ENCODE results near the gene HCN2.
A peak's percentile ranks its signal among the peaks of the same experiment; 100 is the strongest.
"Not testable (repeated sequence)": the region's sequence is repeated elsewhere in the genome, so short reads cannot be mapped to it uniquely, and the experiment has no call there.

Gene HCN2

GRCh38 chr19:580274-580835 is 9.3 kb upstream of the HCN2 start:
- H3K4me3 ChIP-seq (ENCODE audit: control insufficient read depth, low read depth, low read length) = no peak overlapping the region
- DNase-seq (ENCODE audit: low read depth) = no peak
- TF ChIP-seq CTCF (conservative IDR thresholded peaks at IDR 0.05; ENCODE audit: control insufficient read depth, insufficient read depth, low read depth, low read length) = no peak

GRCh38 chr19:581399-582111 is 8.1 kb upstream of the HCN2 start:
- no peak for DNase-seq (ENCODE audit: low read depth)
- no peak overlapping the region for H3K4me3 ChIP-seq (ENCODE audit: control insufficient read depth, low read depth, low read length)
- no peak for TF ChIP-seq CTCF (conservative IDR thresholded peaks at IDR 0.05; ENCODE audit: control insufficient read depth, insufficient read depth, low read depth, low read length)

GRCh38 chr19:582497-583197 is 7.0 kb upstream of the HCN2 start:
- no peak for TF ChIP-seq CTCF (conservative IDR thresholded peaks at IDR 0.05; ENCODE audit: control insufficient read depth, insufficient read depth, low read depth, low read length)
- DNase-seq (ENCODE audit: low read depth) = peak; percentile 63

GRCh38 chr19:583198-583967 is 6.3 kb upstream of the HCN2 start:
- no peak for DNase-seq (ENCODE audit: low read depth)
- no peak overlapping the region for H3K4me3 ChIP-seq (ENCODE audit: control insufficient read depth, low read depth, low read length)
- TF ChIP-seq CTCF (conservative IDR thresholded peaks at IDR 0.05; ENCODE audit: control insufficient read depth, insufficient read depth, low read depth, low read length) = no peak

More at GRCh38 chr19:582497-583197, 7.0 kb upstream of the HCN2 start:
- H3K4me3 ChIP-seq (ENCODE audit: control insufficient read depth, low read depth, low read length) = no peak overlapping the region

- DNase-seq (ENCODE audit: low read depth) = no peak
- no peak overlapping the region for H3K4me3 ChIP-seq (ENCODE audit: control insufficient read depth, low read depth, low read length)
- TF ChIP-seq CTCF (conservative IDR thresholded peaks at IDR 0.05; ENCODE audit: control insufficient read depth, insufficient read depth, low read depth, low read length) = no peak
These were observed 5.8 kb upstream of the HCN2 start for GRCh38 chr19:583968-584239.

- DNase-seq (ENCODE audit: low read depth) = peak; percentile 32
- peak; percentile 68 for TF ChIP-seq CTCF (conservative IDR thresholded peaks at IDR 0.05; ENCODE audit: control insufficient read depth, insufficient read depth, low read depth, low read length)
These were observed 5.3 kb upstream of the HCN2 start for GRCh38 chr19:584240-585001.

GRCh38 chr19:585146-585545 is 4.5 kb upstream of the HCN2 start:
- not testable (repeated sequence) for H3K4me3 ChIP-seq (ENCODE audit: control insufficient read depth, low read depth, low read length)

More at GRCh38 chr19:584240-585001, 5.3 kb upstream of the HCN2 start:
- no peak overlapping the region for H3K4me3 ChIP-seq (ENCODE audit: control insufficient read depth, low read depth, low read length)

More at GRCh38 chr19:585146-585545, 4.5 kb upstream of the HCN2 start:
- DNase-seq (ENCODE audit: low read depth) = not testable (repeated sequence)
